ENCODE data around the gene ARFIP2.

GRCh38 chr11:6474413-6474792, 6.7 kb downstream of the ARFIP2 start:
- TF ChIP-seq CTCF (IDR thresholded peaks at IDR 0.05; ENCODE audit: poor library complexity) (no peak), EZH2 (IDR thresholded peaks at IDR 0.05; ENCODE audit: borderline replicate concordance) (no peak), EZH2phosphoT487 (IDR thresholded peaks at IDR 0.05; ENCODE audit: low read depth, severe bottlenecking, unreplicated experiment) (no peak)

All from hepatocyte (in vitro differentiated cells).